ENCODE measurements around the gene CD79B. TPM values are rescaled to one million over a fixed set of nuclear protein-coding genes. Genes with fewer than 3 reads are reported as not detected.
A peak's percentile ranks its signal among the peaks of the same experiment; 100 is the strongest.

The CD79B gene
- total and polyA plus RNA-seq, 10 of the 15 experiments (the other 5 are each of a cell fraction or from before 2014, with no cell fraction given) = 17.5 to 148 (median 79.1) TPM

DNA sequence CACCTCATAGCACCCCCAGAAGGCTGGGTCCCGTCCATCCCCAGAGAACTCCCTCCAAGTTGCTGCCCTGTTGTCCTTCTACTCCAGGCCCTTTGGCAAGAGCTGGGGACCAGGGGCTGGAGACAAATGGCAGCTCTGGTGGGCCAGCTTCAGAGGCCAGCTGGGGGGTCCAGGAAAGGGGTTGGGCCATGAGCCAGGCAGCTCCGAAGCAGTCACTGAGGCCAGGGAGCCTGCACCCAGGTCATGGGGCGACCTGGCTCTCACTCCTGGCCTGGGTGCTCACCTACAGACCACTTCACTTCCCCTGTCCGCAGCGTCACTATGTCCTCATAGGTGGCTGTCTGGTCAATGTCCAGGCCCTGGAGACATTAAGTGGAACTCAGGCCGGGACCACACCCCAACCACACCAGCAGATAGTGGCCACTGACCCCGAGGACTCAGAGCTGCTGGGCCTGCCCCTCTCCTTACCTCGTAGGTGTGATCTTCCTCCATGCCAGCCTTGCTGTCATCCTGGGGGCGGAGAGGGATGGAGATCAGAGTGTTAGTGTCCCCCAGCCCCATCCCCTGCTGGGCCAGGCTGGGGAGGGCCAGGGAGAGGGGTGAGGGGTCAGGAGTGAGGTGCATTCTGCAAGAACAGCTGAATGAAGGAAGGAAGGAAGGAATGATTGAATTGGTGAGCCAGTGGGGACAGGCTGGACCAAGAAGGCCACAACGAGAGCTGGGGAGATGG, 3.0 kb downstream of the CD79B start:
- Histone ChIP-seq H3K79me2 (ENCODE audit: control insufficient read depth, insufficient read depth, low read length) (peaks cover 32% of the 10 kb centered on the region), H3K4me3 (peak overlapping the region; percentile 98; the same call in 1 of the 2 replicates), H3K27ac (ENCODE audit: control insufficient read depth, insufficient read depth) (no peak overlapping the region), H3K9me3 (replicated peaks; ENCODE audit: control insufficient read depth, insufficient read depth, low read length) (no peaks in the 10 kb centered on the region), H4K20me1 (ENCODE audit: control insufficient read depth, insufficient read depth) (no peaks in the 10 kb centered on the region), H3K9ac (ENCODE audit: control insufficient read depth, insufficient read depth, low read length) (no peak overlapping the region), H3K27me3 (replicated peaks in 1 of 2; ENCODE audit: control insufficient read depth in 2 of 2, insufficient read depth in 2 of 2, low read length in 1 of 2) (no peaks in the 10 kb centered on the region), H2AFZ (ENCODE audit: control insufficient read depth, low read depth, low read length) (no peak overlapping the region), H3K36me3 (ENCODE audit: control insufficient read depth in 2 of 2, insufficient read depth in 2 of 2, low read length in 1 of 2) (peaks cover 7 to 11% of the 10 kb centered on the region in 2 experiments; a peak in 2 of 4 replicates), H3K4me1 (ENCODE audit: control insufficient read depth, insufficient read depth, low read length) (peaks cover 53% of the 10 kb centered on the region), H3K4me2 (ENCODE audit: control insufficient read depth, insufficient read depth) (peak overlapping the region; percentile 98)
- in situ Hi-C loops (cut with MboI) = no loop called here
- 71% methylated on average over 10 of the region's 10 CpGs for WGBS (ENCODE audit: insufficient coverage, insufficient replicate concordance, low lambda C conversion rate, missing lambda C conversion rate)
- BruUV-seq (replicated peaks) = no TSS peak
- DNase-seq (ENCODE audit: low read depth, low spot score) = no peak
- ATAC-seq = no peak
- RAD21 ChIA-PET (ENCODE audit: unreplicated experiment) = interaction anchor here (0.8 to 9.0 kb wide), 7 partner anchors 10 to 204 kb away, joined by 3 to 130 read pairs (median 4); partner anchors contain the start of gene ICAM2
- no peak for FAIRE-seq
- SMC1A ChIA-PET (ENCODE audit: uncharacterized antibody, unreplicated experiment) = interaction anchor here (1.4 to 9.0 kb wide), 5 partner anchors 9 to 88 kb away, joined by 4 to 111 read pairs (median 8); partner anchors contain the start of gene GH1
- POLR2A ChIA-PET = interaction anchor here (0.5 to 5.9 kb wide), 5 partner anchors 9 to 94 kb away, joined by 3 to 68 read pairs (median 20); partner anchors contain the start of gene ICAM2
- CTCF ChIA-PET = interaction anchor here (0.7 to 8.7 kb wide), 6 partner anchors 9 to 374 kb away, joined by 3 to 153 read pairs (median 30); partner anchors contain the start of gene GH1
- intact Hi-C loops (cut with micrococcal nuclease; ENCODE audit: unreplicated experiment) = no loop called here
- TF ChIP-seq MLLT1 (IDR thresholded peaks at IDR 0.05) (no peak), SUPT20H (IDR thresholded peaks at IDR 0.05; ENCODE audit: borderline replicate concordance, control insufficient read depth, low read depth, low read length) (no peak), BCLAF1 (IDR thresholded peaks at IDR 0.05) (no peak), SIN3A (IDR thresholded peaks at IDR 0.05; ENCODE audit: low read depth, low read length) (no peak), STAT1 (conservative IDR thresholded peaks at IDR 0.05) (no peak), SMARCA5 (IDR thresholded peaks at IDR 0.05) (no peak), ZBED1 (IDR thresholded peaks at IDR 0.05; ENCODE audit: borderline replicate concordance) (no peak), HSF1 (IDR thresholded peaks at IDR 0.05; ENCODE audit: low read depth, low read length) (no peak), SKIL (IDR thresholded peaks at IDR 0.05; ENCODE audit: low read depth, poor library complexity, severe bottlenecking) (no peak), SRF (IDR thresholded peaks at IDR 0.05; ENCODE audit: low read depth in 2 of 2, low read length in 2 of 2) (no peak)

Data from GM12878 (cell line).